Stimulated activated naive B cell treated with anti-CD40 and anti-IgM and Interleukin-4, amounts not matched to agents 10 μg/mL and 1 μg/mL and 100 μg/mL, for 72 hours (primary cell): ENCODE measurements around the gene LRBA.
"Not testable (repeated sequence)": the region's sequence is repeated elsewhere in the genome, so short reads cannot be mapped to it uniquely, and the experiment has no call there.

ENCODE experiments used
- ATAC-seq, 2 donors: fragments of 150-1000 bp; cut with Tn5 transposase; replicated peaks; 2 replicates each; pipeline ENCODE4 v1.10.0; 2021; ENCODE audit warnings: moderate library complexity in 1 of 2
- DNase-seq: peaks from one replicate; pipeline ENCODE4 v3.0.0; 2021
- H3K27ac Mint-ChIP-seq: one replicate; pipeline ENCODE4 v1.8.0; 2022; ENCODE audit warnings: mild to moderate bottlenecking, mixed read lengths
- H3K27me3 Mint-ChIP-seq, 2 donors: one replicate each; pipeline ENCODE4 v1.8.0; 2022; ENCODE audit warnings: mixed read lengths in 2 of 2
- H3K36me3 Mint-ChIP-seq, 2 donors: one replicate each; pipeline ENCODE4 v1.8.0; 2022; ENCODE audit warnings: mixed read lengths in 2 of 2, mild to moderate bottlenecking in 1 of 2
- H3K4me1 Mint-ChIP-seq, 2 donors: one replicate each; pipeline ENCODE4 v1.8.0; 2022; ENCODE audit warnings: mixed read lengths in 2 of 2, mild to moderate bottlenecking in 1 of 2
- H3K4me3 Mint-ChIP-seq, 2 donors: one replicate each; pipeline ENCODE4 v1.8.0; 2022; ENCODE audit warnings: mild to moderate bottlenecking in 2 of 2, mixed read lengths in 2 of 2, moderate library complexity in 1 of 2
- H3K9me3 Mint-ChIP-seq, 2 donors: one replicate each; pipeline ENCODE4 v1.8.0; 2022; ENCODE audit warnings: mixed read lengths in 2 of 2, mild to moderate bottlenecking in 1 of 2

The LRBA gene

DNA sequence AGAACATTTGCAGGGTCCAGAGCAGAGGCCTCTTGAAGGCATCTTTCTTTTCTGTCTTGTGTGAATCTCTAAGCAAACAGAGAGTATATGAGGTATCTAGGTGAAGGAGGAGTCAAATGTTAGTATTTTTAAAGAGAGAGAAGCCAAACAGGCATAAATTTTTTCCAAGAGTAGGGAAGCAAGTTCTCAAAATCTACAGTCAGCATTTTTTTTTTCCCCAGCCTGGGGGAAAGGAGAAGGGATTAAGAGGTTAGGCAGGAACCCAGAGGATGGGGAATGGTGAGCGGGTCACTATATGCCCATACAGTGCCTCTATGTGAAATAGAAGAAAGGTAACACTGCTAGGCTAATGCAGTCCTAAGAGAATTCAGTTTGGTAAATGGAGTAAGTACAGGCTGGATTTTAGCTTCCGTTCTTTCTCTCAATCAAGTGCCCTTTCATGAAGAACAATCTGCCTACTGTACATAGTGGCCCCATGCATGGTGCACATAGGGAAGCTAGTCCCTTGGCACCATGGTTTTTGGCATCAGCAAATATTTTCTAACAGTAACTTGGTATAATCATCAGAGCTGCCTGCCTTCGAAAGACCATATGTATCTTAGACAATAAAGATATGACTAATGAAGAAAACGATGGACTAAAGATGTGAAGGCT, 596.2 kb downstream of the LRBA start:
- H3K4me1 Mint-ChIP-seq, result no peaks in the 10 kb centered on the region
- no peaks in the 10 kb centered on the region for H3K9me3 Mint-ChIP-seq
- H3K36me3 Mint-ChIP-seq, result peaks cover 22 to 23% of the 10 kb centered on the region in 2 donors
- ATAC-seq (no peak), DNase-seq (no peak)
- no peaks in the 10 kb centered on the region for H3K27me3 Mint-ChIP-seq
- H3K27ac Mint-ChIP-seq, result no peak overlapping the region
- H3K4me3 Mint-ChIP-seq, result no peak overlapping the region

DNA sequence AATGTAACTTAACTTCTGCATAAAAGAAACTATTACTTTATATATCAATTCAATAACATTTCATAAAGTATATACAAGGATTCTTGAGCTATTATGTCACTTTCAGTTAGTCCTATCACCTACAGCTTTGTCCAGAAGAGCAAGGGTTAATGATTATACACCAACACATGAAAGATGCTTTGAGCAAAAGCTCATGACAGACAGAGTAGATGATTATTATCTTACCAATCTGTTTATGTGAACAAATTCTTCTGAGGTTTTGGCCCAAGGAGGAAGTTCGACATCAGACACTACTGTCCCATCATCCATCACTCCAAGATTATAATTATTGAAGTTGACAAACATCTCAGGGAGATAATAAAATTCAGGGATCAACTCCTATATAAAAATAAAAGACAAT, 599.9 kb downstream of the LRBA start:
- no peak for ATAC-seq
- H3K27me3 Mint-ChIP-seq, result no peaks in the 10 kb centered on the region
- no peaks in the 10 kb centered on the region for H3K9me3 Mint-ChIP-seq
- no peak for DNase-seq
- no peaks in the 10 kb centered on the region for H3K4me1 Mint-ChIP-seq
- H3K36me3 Mint-ChIP-seq, result peaks cover 4 to 12% of the 10 kb centered on the region in 2 donors
- no peak overlapping the region for H3K27ac Mint-ChIP-seq
- H3K4me3 Mint-ChIP-seq, result no peak overlapping the region

GRCh38 chr4:150411520-150411919, 603.6 kb downstream of the LRBA start:
- no peak overlapping the region for H3K4me3 Mint-ChIP-seq
- DNase-seq (no peak), ATAC-seq (no peak)
- H3K36me3 Mint-ChIP-seq, result peaks cover 5 to 24% of the 10 kb centered on the region in 2 donors
- H3K9me3 Mint-ChIP-seq, result no peaks in the 10 kb centered on the region
- no peak overlapping the region for H3K27ac Mint-ChIP-seq
- no peaks in the 10 kb centered on the region for H3K4me1 Mint-ChIP-seq
- H3K27me3 Mint-ChIP-seq, result no peaks in the 10 kb centered on the region

- peaks cover 0 to 8% of the 10 kb centered on the region in 2 donors for H3K4me1 Mint-ChIP-seq
- no peak for DNase-seq
- H3K4me3 Mint-ChIP-seq, result no peak overlapping the region
- H3K27me3 Mint-ChIP-seq, result no peaks in the 10 kb centered on the region
- ATAC-seq, result peak; percentile 61 to 74
- no peak overlapping the region for H3K27ac Mint-ChIP-seq
- H3K36me3 Mint-ChIP-seq, result peaks cover 20 to 30% of the 10 kb centered on the region in 2 donors
- no peaks in the 10 kb centered on the region for H3K9me3 Mint-ChIP-seq
Observed at GRCh38 chr4:150402871-150403272, 612.2 kb downstream of the LRBA start.

DNA sequence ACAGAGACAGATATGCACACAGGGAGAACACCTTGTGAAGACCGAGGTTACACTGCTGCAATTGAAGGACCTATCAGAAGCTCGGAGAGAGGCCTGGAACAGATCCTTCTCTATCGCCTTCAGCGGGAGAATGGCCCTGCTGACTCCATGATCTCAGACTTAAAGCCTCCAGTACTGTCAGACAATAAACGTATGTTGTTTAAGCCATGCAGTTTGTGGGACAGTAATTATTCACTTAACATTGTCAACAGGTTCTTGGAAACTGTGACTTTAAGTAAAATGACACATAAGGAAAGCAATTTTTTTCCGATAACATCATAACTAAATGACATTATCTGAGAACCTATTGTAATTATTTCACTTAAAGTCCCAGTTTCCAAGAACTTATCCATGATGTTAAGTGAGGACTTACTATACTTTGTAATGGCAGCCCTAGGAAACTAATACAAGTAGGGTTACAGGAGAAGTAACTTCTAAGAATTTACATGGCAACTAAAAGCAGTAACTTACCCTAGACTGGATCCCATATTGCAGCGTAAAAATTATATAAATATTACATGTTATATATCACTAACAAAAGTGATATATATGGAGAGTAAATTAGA, 613.9 kb downstream of the LRBA start:
- H3K36me3 Mint-ChIP-seq, result peaks cover 19 to 22% of the 10 kb centered on the region in 2 donors

DNA sequence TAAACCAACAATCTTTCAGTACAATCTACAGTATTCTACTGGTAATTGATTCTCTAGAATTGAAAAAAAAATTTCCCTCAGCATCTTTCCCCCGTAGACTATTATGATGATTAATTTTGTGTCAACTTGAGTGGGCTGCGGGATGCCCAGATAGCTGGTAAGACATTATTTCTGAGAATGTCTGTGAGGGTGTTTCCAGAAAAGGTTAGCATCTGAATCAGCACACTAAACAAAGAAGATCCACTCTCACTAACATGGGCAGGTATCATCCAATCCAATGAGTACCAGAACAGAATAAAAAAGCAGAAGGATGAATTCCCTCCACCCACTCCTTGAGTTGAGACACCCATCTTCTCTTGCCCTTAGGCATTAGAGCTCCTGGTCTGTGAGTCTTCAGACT, 619.2 kb downstream of the LRBA start:
- DNase-seq (no peak), ATAC-seq (peak; percentile 71 to 80)
- Mint-ChIP-seq H3K27me3 (no peaks in the 10 kb centered on the region), H3K4me1 (peaks cover 0 to 8% of the 10 kb centered on the region in 2 donors), H3K27ac (no peak overlapping the region), H3K4me3 (no peak overlapping the region), H3K36me3 (peaks cover 36 to 53% of the 10 kb centered on the region in 2 donors), H3K9me3 (peaks cover 9 to 10% of the 10 kb centered on the region in 2 donors)

More for the DNA sequence above, 613.9 kb downstream of the LRBA start:
- peaks cover 3 to 8% of the 10 kb centered on the region in 2 donors for H3K4me1 Mint-ChIP-seq
- H3K27me3 Mint-ChIP-seq, result no peaks in the 10 kb centered on the region
- DNase-seq (no peak), ATAC-seq (no peak)
- H3K4me3 Mint-ChIP-seq, result no peak overlapping the region
- peaks cover 0 to 2% of the 10 kb centered on the region in 2 donors for H3K9me3 Mint-ChIP-seq
- no peak overlapping the region for H3K27ac Mint-ChIP-seq

DNA sequence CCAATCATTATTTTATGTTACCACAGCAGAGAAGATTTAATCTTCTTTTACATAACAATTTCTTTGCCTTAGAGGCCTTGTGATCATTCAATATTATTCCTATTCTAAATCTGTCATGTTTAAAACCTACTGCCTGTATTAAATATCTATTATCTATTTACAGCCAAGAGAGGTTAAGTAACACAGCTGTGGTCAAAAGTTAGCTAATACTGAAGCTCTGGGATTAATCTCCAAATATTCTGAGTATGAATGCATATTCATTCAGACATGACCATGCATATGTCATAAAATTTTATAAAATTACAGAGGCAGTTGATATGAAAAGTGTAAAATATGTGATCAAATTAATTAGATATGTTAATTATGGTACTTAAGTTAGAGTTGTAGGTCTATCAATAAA, 621.0 kb downstream of the LRBA start:
- no peak overlapping the region for H3K27ac Mint-ChIP-seq
- no peak overlapping the region for H3K4me3 Mint-ChIP-seq
- peaks cover 1 to 8% of the 10 kb centered on the region in 2 donors for H3K4me1 Mint-ChIP-seq
- H3K36me3 Mint-ChIP-seq, result peaks cover 34 to 47% of the 10 kb centered on the region in 2 donors
- no peak for ATAC-seq
- DNase-seq, result no peak
- peaks cover 10 to 13% of the 10 kb centered on the region in 2 donors for H3K9me3 Mint-ChIP-seq
- no peaks in the 10 kb centered on the region for H3K27me3 Mint-ChIP-seq

- Mint-ChIP-seq H3K27ac (no peak overlapping the region), H3K36me3 (peaks cover 29 to 56% of the 10 kb centered on the region in 2 donors), H3K4me1 (peaks cover 1 to 11% of the 10 kb centered on the region in 2 donors), H3K9me3 (peaks cover 12 to 13% of the 10 kb centered on the region in 2 donors), H3K27me3 (no peaks in the 10 kb centered on the region), H3K4me3 (no peak overlapping the region)
- ATAC-seq (no peak), DNase-seq (no peak)
Observed at GRCh38 chr4:150391052-150391451, 624.0 kb downstream of the LRBA start.

DNA sequence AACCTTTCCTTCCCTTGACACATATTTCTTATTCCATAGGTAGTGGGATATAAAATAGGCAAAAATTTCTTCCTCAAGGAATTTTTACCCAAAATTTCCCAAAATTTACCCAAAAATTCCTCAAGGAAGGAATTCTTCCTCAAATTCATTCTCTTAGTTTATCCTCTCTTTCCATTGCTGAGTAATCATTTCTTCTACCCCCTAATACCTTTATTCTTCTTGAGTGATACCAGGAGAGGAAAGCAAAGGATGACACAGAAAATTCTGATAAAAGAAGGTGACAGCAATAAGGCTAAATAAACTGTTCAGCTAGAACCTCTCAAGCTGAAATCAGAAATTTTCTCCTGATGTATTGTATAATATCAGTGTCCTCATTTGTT, 624.6 kb downstream of the LRBA start:
- no peak for ATAC-seq
- H3K4me1 Mint-ChIP-seq, result peaks cover 1 to 7% of the 10 kb centered on the region in 2 donors
- H3K4me3 Mint-ChIP-seq, result no peak overlapping the region
- H3K27ac Mint-ChIP-seq, result no peak overlapping the region
- H3K9me3 Mint-ChIP-seq, result peaks cover 12 to 13% of the 10 kb centered on the region in 2 donors
- peaks cover 29 to 52% of the 10 kb centered on the region in 2 donors for H3K36me3 Mint-ChIP-seq
- H3K27me3 Mint-ChIP-seq, result no peaks in the 10 kb centered on the region
- no peak for DNase-seq

- no peaks in the 10 kb centered on the region for H3K27me3 Mint-ChIP-seq
- H3K4me1 Mint-ChIP-seq, result peaks cover 1 to 7% of the 10 kb centered on the region in 2 donors
- H3K36me3 Mint-ChIP-seq, result peaks cover 29 to 49% of the 10 kb centered on the region in 2 donors
- no peak overlapping the region for H3K4me3 Mint-ChIP-seq
- H3K9me3 Mint-ChIP-seq, result peaks cover 12 to 13% of the 10 kb centered on the region in 2 donors
- no peak overlapping the region for H3K27ac Mint-ChIP-seq
- DNase-seq (no peak), ATAC-seq (no peak)
Observed at GRCh38 chr4:150389896-150390530, 625.1 kb downstream of the LRBA start.

DNA sequence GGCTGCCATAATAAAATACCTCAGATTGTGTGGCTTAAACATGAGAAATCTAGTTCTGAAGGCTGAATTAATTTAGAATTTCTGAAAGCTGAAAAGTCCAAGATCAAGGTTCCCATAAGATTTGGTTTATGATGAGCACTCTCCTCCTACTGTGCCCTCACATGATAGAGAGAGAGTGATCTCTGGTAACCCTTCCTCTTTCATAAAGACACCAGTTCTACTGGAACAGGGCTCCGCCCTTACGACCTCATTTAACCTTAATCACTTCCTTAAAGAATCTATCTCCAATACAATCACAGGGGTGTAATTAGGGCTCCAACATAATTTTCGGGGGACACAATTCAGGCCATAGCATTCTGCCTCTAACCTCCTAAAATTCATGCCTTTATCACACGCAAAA, 627.1 kb downstream of the LRBA start:
- peak; percentile 39 to 50 for ATAC-seq
- no peak overlapping the region for H3K4me3 Mint-ChIP-seq
- peaks cover 8% of the 10 kb centered on the region in 2 donors for H3K9me3 Mint-ChIP-seq
- H3K27me3 Mint-ChIP-seq, result no peaks in the 10 kb centered on the region
- DNase-seq, result no peak
- no peak overlapping the region for H3K27ac Mint-ChIP-seq
- peaks cover 21 to 40% of the 10 kb centered on the region in 2 donors for H3K36me3 Mint-ChIP-seq
- H3K4me1 Mint-ChIP-seq, result peaks cover 1 to 7% of the 10 kb centered on the region in 2 donors

GRCh38 chr4:150386415-150386814, 628.7 kb downstream of the LRBA start:
- ATAC-seq, DNase-seq, H3K4me3 Mint-ChIP-seq, H3K4me1 Mint-ChIP-seq, H3K27ac Mint-ChIP-seq, H3K27me3 Mint-ChIP-seq, H3K9me3 Mint-ChIP-seq: not testable (repeated sequence)
- H3K36me3 Mint-ChIP-seq, result peaks cover 14 to 28% of the 10 kb centered on the region in 2 donors

DNA sequence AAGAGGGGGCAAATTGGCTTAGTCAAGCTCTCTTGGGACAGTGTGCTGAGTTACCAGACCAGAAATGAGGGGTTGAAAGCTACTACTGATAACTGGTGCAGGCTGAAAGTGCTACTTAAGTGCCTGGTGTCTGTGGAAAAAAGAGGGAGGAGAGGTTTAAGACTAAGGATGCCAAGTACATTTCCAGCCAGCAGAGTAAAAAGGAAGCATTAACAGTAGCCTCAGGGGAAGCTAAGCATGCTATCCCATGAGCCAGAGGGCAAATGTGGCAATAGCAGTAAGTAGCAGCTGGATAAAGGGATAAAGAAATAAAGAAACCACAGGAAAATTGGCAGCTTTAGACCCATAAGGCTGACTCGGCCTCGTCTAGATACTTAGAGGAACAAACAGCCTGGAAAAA, 629.5 kb downstream of the LRBA start:
- peaks cover 10 to 22% of the 10 kb centered on the region in 2 donors for H3K36me3 Mint-ChIP-seq
- DNase-seq, result no peak
- ATAC-seq, result no peak
- H3K27me3 Mint-ChIP-seq, result no peaks in the 10 kb centered on the region
- no peak overlapping the region for H3K4me3 Mint-ChIP-seq
- H3K9me3 Mint-ChIP-seq, result peaks cover 4 to 5% of the 10 kb centered on the region in 2 donors
- peaks cover 1 to 7% of the 10 kb centered on the region in 2 donors for H3K4me1 Mint-ChIP-seq
- no peak overlapping the region for H3K27ac Mint-ChIP-seq

DNA sequence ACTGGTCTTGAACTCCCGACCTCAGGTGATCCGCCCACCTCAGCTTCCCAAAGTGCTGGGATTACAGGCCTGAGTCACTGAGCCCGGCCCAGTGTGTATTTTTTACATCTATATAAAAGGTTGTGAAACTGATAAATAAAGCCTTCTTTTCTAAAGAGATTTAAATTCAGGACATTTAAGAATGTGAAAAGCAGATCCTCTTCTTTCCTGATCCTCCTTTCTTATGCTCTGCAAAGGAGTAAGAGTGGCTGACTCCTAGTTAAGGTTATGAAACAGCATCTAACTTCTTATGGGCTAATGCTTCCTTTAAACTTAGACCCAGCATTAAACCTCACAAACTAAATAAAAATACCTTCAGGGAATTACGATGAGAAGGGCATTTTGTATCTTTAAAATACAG, 630.8 kb downstream of the LRBA start:
- H3K9me3 Mint-ChIP-seq, result peaks cover 0 to 3% of the 10 kb centered on the region in 2 donors
- no peak overlapping the region for H3K27ac Mint-ChIP-seq
- H3K4me1 Mint-ChIP-seq, result peaks cover 0 to 7% of the 10 kb centered on the region in 2 donors
- DNase-seq (no peak), ATAC-seq (no peak)
- H3K4me3 Mint-ChIP-seq, result no peak overlapping the region
- no peaks in the 10 kb centered on the region for H3K27me3 Mint-ChIP-seq
- H3K36me3 Mint-ChIP-seq, result peaks cover 5 to 17% of the 10 kb centered on the region in 2 donors

GRCh38 chr4:150382028-150382427, 633.1 kb downstream of the LRBA start:
- ATAC-seq, result no peak
- Mint-ChIP-seq H3K36me3 (peaks cover 8 to 9% of the 10 kb centered on the region in 2 donors), H3K27ac (no peak overlapping the region), H3K4me3 (no peak overlapping the region), H3K4me1 (no peaks in the 10 kb centered on the region), H3K27me3 (no peaks in the 10 kb centered on the region), H3K9me3 (no peaks in the 10 kb centered on the region)
- DNase-seq, result no peak
